Measurements from ENCODE around the gene C5orf63. TPM values are rescaled to one million over a fixed set of nuclear protein-coding genes. Genes with fewer than 3 reads are reported as not detected.
A peak's percentile ranks its signal among the peaks of the same experiment; 100 is the strongest.

Gene C5orf63
- total and polyA plus RNA-seq, 2 donors (not counting 1 experiment from before 2014, with no cell fraction given): 10.3 to 20.0 TPM

DNA sequence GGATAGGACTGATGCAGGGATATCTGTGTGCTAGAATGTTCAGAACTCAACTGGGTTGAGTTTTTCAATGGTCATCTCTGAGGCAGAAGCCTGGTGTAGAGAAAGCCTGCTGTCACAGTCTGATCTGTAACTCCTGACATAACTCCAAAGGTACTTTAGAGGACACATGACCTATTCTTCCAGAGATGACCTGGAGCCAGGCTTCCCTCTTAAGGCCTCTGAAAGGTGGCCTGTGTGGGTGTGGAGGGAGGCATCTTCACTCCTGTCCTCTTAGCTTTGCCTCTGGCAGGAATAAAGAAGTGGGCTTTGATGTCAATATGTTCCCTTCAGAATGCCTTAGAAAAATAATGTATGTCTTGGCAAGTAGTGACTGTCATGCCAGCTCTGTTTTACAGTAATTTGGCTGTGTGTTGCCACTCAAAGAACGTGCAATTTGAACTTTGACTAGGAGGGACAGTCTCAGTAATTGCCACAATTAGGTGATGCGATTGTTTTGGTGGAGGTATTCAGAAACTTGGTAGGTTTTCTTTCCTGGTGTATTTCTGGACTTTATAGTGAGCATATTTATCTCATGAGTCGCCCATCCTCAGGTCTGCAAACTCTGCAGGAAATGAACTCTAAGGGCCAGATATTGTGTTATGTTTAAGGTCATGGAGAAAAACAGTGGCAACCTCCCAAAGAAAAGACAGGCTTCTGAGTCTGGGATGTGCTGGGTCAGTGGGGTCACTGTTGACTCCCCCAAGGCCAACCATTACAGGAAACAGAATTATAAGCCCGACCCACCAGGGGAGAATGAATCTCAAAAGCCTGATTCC is 3.2 kb upstream of the C5orf63 start:
- no peak for ATAC-seq (ENCODE audit: low read depth)
- H3K4me3 ChIP-seq (ENCODE audit: control extremely low read depth in 1 of 5, extremely low read depth in 1 of 5, insufficient read depth in 1 of 5, low read depth in 2 of 5, low read length in 4 of 5): no peak overlapping the region
- no peak overlapping the region for H3K4me2 ChIP-seq (replicated peaks; ENCODE audit: low read depth, low read length, poor library complexity, severe bottlenecking)
- Mint-ChIP-seq H3K27ac (no peak overlapping the region), H3K4me3 (no peak overlapping the region), H3K9me3 (ENCODE audit: insufficient read depth) (no peaks in the 10 kb centered on the region), H3K4me1 (peaks cover 13% of the 10 kb centered on the region), H3K27me3 (peaks cover 3% of the 10 kb centered on the region)
- DNase-seq: no peak
- intact Hi-C loops (cut with micrococcal nuclease): no loop called here
- 92% methylated on average over 3 of the region's 4 CpGs for WGBS (ENCODE audit: insufficient coverage)
- H3K9me3 ChIP-seq (ENCODE audit: control extremely low read depth in 1 of 3, control insufficient read depth in 2 of 3, insufficient read depth in 1 of 3, low read length in 2 of 3): peaks cover 0 to 8% (median 0%) of the 10 kb centered on the region in 3 donors
- ChIA-PET CTCF (no interaction called here), POLR2A (no interaction called here)
- H3K4me1 ChIP-seq (ENCODE audit: control insufficient read depth in 2 of 2, insufficient read depth in 2 of 2, low read length in 2 of 2): peaks cover 10 to 13% of the 10 kb centered on the region in 2 donors
- no peak overlapping the region for H3K27ac ChIP-seq (ENCODE audit: low read length in 2 of 2)
- H2AFZ ChIP-seq (ENCODE audit: insufficient read depth, low read depth, low read length, poor library complexity, severe bottlenecking): no peak overlapping the region
- TF ChIP-seq, protein P1, sequence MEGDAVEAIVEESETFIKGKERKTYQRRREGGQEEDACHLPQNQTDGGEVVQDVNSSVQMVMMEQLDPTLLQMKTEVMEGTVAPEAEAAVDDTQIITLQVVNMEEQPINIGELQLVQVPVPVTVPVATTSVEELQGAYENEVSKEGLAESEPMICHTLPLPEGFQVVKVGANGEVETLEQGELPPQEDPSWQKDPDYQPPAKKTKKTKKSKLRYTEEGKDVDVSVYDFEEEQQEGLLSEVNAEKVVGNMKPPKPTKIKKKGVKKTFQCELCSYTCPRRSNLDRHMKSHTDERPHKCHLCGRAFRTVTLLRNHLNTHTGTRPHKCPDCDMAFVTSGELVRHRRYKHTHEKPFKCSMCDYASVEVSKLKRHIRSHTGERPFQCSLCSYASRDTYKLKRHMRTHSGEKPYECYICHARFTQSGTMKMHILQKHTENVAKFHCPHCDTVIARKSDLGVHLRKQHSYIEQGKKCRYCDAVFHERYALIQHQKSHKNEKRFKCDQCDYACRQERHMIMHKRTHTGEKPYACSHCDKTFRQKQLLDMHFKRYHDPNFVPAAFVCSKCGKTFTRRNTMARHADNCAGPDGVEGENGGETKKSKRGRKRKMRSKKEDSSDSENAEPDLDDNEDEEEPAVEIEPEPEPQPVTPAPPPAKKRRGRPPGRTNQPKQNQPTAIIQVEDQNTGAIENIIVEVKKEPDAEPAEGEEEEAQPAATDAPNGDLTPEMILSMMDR (IDR thresholded peaks at IDR 0.05): no peak
- no peak for TF ChIP-seq EZH2 (IDR thresholded peaks at IDR 0.05; ENCODE audit: borderline replicate concordance, insufficient read depth, low read depth, low read length, poor library complexity, severe bottlenecking)
- no peaks in the 10 kb centered on the region for H3K36me3 ChIP-seq (replicated peaks in 1 of 2; ENCODE audit: control extremely low read depth in 1 of 2, control insufficient read depth in 1 of 2, extremely low read depth in 1 of 2, insufficient read depth in 2 of 2, low read length in 1 of 2)
- no peaks in the 10 kb centered on the region for H3K27me3 ChIP-seq (replicated peaks in 1 of 4; ENCODE audit: control extremely low read depth in 1 of 4, control insufficient read depth in 3 of 4, insufficient read depth in 4 of 4, low read length in 3 of 4)
- H3K9ac ChIP-seq (ENCODE audit: low read length): no peak overlapping the region
- no peaks in the 10 kb centered on the region for H3K79me2 ChIP-seq (ENCODE audit: control insufficient read depth, insufficient read depth, low read length)
- no peaks in the 10 kb centered on the region for H4K20me1 ChIP-seq (ENCODE audit: control insufficient read depth, insufficient read depth, low read length, poor library complexity, severe bottlenecking)

DNA sequence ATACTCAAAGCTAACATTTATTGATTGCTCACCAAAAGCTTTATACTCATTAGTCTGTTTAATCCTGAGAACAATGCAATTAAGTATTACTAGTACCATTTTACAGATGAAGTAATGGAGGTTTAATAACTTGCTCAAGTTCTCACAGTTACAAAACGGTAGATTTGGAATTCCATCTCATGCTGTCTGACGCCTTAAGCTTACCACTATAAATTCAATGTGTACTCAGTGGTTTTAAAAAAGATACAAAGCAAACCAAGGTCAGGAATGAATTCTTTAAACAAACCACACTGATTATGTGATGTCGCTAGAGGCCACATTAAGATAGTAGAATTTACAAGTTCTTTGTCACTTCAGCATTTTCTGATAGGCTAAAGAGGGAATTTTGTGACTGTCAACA is 1.2 kb upstream of the C5orf63 start:
- POLR2A ChIA-PET: no interaction called here
- intact Hi-C loops (cut with micrococcal nuclease): loop anchor here (5.0 kb wide), 2 partner anchors 87 to 102 kb away; no protein-coding TSS in a partner anchor

More for the DNA sequence above, 1.2 kb upstream of the C5orf63 start:
- Mint-ChIP-seq H3K27me3 (no peaks in the 10 kb centered on the region), H3K9me3 (ENCODE audit: insufficient read depth) (no peaks in the 10 kb centered on the region), H3K4me3 (peak overlapping the region; percentile 37), H3K4me1 (peaks cover 9% of the 10 kb centered on the region), H3K27ac (no peak overlapping the region)
- Histone ChIP-seq H3K79me2 (ENCODE audit: control insufficient read depth, insufficient read depth, low read length) (no peaks in the 10 kb centered on the region), H3K27ac (ENCODE audit: low read length in 2 of 2) (no peak overlapping the region), H3K36me3 (replicated peaks in 1 of 2; ENCODE audit: control extremely low read depth in 1 of 2, control insufficient read depth in 1 of 2, extremely low read depth in 1 of 2, insufficient read depth in 2 of 2, low read length in 1 of 2) (peaks cover 7 to 11% of the 10 kb centered on the region in 2 experiments), H4K20me1 (ENCODE audit: control insufficient read depth, insufficient read depth, low read length, poor library complexity, severe bottlenecking) (no peaks in the 10 kb centered on the region), H3K27me3 (replicated peaks in 1 of 4; ENCODE audit: control extremely low read depth in 1 of 4, control insufficient read depth in 3 of 4, insufficient read depth in 4 of 4, low read length in 3 of 4) (no peaks in the 10 kb centered on the region), H2AFZ (ENCODE audit: insufficient read depth, low read depth, low read length, poor library complexity, severe bottlenecking) (peak overlapping the region; percentile 91), H3K9ac (ENCODE audit: low read length) (no peak overlapping the region), H3K4me3 (ENCODE audit: control extremely low read depth in 1 of 5, extremely low read depth in 1 of 5, insufficient read depth in 1 of 5, low read depth in 2 of 5, low read length in 4 of 5) (no peak overlapping the region), H3K4me2 (replicated peaks; ENCODE audit: low read depth, low read length, poor library complexity, severe bottlenecking) (no peak overlapping the region), H3K4me1 (ENCODE audit: control insufficient read depth in 2 of 2, insufficient read depth in 2 of 2, low read length in 2 of 2) (peaks cover 7 to 13% of the 10 kb centered on the region in 2 donors), H3K9me3 (ENCODE audit: control extremely low read depth in 1 of 3, control insufficient read depth in 2 of 3, insufficient read depth in 1 of 3, low read length in 2 of 3) (peaks cover 0 to 8% (median 0%) of the 10 kb centered on the region in 3 donors)
- DNase-seq: no peak
- CTCF ChIA-PET: interaction anchor here (1.1 kb wide), 1 partner anchor 104 kb away, joined by 3 read pairs; no protein-coding TSS in a partner anchor
- ATAC-seq (ENCODE audit: low read depth): no peak
- TF ChIP-seq, protein P1 (IDR thresholded peaks at IDR 0.05): no peak
- TF ChIP-seq EZH2 (IDR thresholded peaks at IDR 0.05; ENCODE audit: borderline replicate concordance, insufficient read depth, low read depth, low read length, poor library complexity, severe bottlenecking): no peak
- no CpG with 5 or more reads among the region's 3 CpGs for WGBS (ENCODE audit: insufficient coverage)
